Muscle layer of colon (tissue), 2 donors: ENCODE results near the gene ZNF571.

ENCODE experiments used
- H3K27ac ChIP-seq: one replicate; pipeline ENCODE4 v1.7.0; 2013; ENCODE audit warnings: low read depth, mild to moderate bottlenecking, low read length, moderate library complexity
- H3K27me3 ChIP-seq, 2 donors: one replicate each; pipeline ENCODE4 v1.7.0; 2013; ENCODE audit warnings: low read length in 2 of 2, mild to moderate bottlenecking in 2 of 2; ENCODE audit not compliant: insufficient read depth in 2 of 2, control insufficient read depth in 1 of 2
- H3K36me3 ChIP-seq: one replicate; pipeline ENCODE4 v1.7.0; 2013; ENCODE audit warnings: mild to moderate bottlenecking, low read length; ENCODE audit not compliant: insufficient read depth
- H3K4me1 ChIP-seq: one replicate; pipeline ENCODE4 v1.7.0; 2013; ENCODE audit warnings: mild to moderate bottlenecking, low read length; ENCODE audit not compliant: insufficient read depth
- H3K4me3 ChIP-seq, 2 donors: one replicate each; pipeline ENCODE4 v1.7.0; 2013; ENCODE audit warnings: low read length in 2 of 2, low read depth in 1 of 2, mild to moderate bottlenecking in 1 of 2, moderate library complexity in 1 of 2
- H3K9ac ChIP-seq: one replicate; pipeline ENCODE4 v1.7.0; 2013; ENCODE audit warnings: low read length
- H3K9me3 ChIP-seq: one replicate; pipeline ENCODE4 v1.7.0; 2013; ENCODE audit warnings: mild to moderate bottlenecking, low read length
- donor health status: abdominal sarcoma.
- donor health status: Adenocarcinoma of cecum.

The ZNF571 gene

GRCh38 chr19:37594304-37594981 lies at the start of gene ZNF571, which contains the start of gene ZNF540:
ZNF571 (minus strand) TSS chr19:37594792; CDS start chr19:37586676, 8,116 bp downstream.
ZNF540 (plus strand) TSS chr19:37594876; CDS start chr19:37598448, 3,572 bp downstream.
- Histone ChIP-seq H3K4me1 (peaks cover 14% of the 10 kb centered on the region), H3K9ac (peak within 1 kb of the TSS; percentile 89), H3K36me3 (peaks cover 7% of the 10 kb centered on the region), H3K9me3 (peaks cover 4% of the 10 kb centered on the region), H3K27ac (peak within 1 kb of the TSS; percentile 95), H3K27me3 (no peaks in the 10 kb centered on the region), H3K4me3 (peak within 1 kb of the TSS; percentile 75 to 84)

DNA sequence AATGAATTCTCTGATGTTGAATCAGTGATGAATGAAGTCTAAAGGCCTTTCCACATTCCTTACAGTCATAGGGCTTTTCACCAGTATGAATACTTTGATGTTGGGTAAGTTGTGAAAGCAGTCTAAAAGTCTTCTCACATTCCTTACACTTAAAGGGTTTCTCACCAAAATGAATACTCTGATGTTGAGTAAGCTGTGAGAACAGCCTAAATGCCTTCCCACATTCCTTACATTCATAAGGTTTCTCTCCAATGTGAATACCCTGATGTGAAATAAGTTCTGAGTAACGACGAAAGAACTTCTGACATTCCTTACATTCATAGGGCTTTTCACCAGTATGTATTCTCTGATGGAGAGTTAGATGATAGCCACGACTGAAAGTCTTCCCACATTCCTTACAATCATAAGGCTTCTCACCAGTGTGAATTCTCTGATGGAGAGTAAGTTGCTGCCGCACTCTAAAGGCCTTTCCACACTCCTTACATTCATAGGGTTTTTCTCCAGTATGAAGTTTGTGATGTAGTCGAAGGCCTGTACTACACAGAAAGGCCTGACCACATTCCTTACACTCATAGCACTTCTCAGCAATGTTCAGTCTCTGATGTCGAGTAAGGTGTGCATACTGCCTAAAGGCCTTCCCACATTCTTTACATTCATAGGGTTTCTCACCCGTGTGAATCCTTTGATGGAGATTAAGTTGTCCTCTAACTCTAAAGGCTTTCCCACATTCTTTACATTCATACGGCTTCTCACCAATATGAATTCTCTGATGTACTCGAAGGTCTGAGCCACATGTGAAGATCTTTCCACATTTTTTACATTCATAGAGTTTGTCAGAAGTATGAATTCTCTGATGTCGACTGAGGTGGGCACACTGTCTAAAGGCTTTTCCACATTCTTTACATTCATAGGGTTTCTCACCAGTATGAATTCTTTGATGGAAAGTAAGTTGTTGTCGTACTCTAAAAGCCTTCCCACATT lies 40.8 kb upstream of the ZNF571 start:
- Histone ChIP-seq H3K9me3 (peaks cover 67% of the 10 kb centered on the region), H3K27me3 (no peaks in the 10 kb centered on the region), H3K36me3 (peaks cover 33% of the 10 kb centered on the region), H3K4me1 (no peaks in the 10 kb centered on the region), H3K4me3 (peak overlapping the region in 1 of 2 donors; percentile 17), H3K9ac (no peak overlapping the region), H3K27ac (no peak overlapping the region)

- H3K9me3 ChIP-seq: peaks cover 8% of the 10 kb centered on the region
Observed at GRCh38 chr19:37594982-37595382, 390 bp upstream of the ZNF571 start.

GRCh38 chr19:37593996-37594303 lies 642 bp downstream of the ZNF571 start:
- Histone ChIP-seq H3K27me3 (no peaks in the 10 kb centered on the region), H3K4me3 (peak overlapping the region; percentile 75 to 84), H3K36me3 (peaks cover 5% of the 10 kb centered on the region), H3K27ac (peak overlapping the region; percentile 95), H3K9me3 (peaks cover 4% of the 10 kb centered on the region), H3K4me1 (peaks cover 14% of the 10 kb centered on the region), H3K9ac (peak overlapping the region; percentile 89)

More at GRCh38 chr19:37594982-37595382, 390 bp upstream of the ZNF571 start:
- peaks cover 14% of the 10 kb centered on the region for H3K4me1 ChIP-seq
- peak overlapping the region; percentile 89 for H3K9ac ChIP-seq
- H3K36me3 ChIP-seq: peaks cover 13% of the 10 kb centered on the region
- no peaks in the 10 kb centered on the region for H3K27me3 ChIP-seq
- peak overlapping the region; percentile 75 to 84 for H3K4me3 ChIP-seq
- H3K27ac ChIP-seq: peak overlapping the region; percentile 95

DNA sequence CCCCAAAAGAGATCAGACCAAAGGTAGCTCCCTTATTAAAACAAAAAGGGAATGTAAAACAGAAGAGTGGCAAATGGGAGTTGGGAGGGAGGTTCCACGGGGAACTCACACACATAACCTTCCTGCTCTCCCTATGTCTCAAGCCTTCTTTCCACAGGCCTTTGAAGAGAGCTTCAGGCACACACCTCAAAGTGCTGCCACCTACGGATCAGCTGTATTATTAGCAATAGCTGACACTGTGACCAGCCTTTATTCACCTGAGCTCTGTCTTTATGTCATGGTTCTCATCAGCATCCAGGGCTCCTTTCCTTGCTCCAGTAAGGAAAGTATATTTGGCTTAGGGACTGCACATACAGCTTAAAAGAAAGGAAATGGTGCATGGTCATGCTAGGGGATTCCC lies 11.3 kb downstream of the ZNF571 start:
- no peak overlapping the region for H3K9ac ChIP-seq
- H3K4me1 ChIP-seq: no peaks in the 10 kb centered on the region
- H3K27ac ChIP-seq: no peak overlapping the region
- peaks cover 64% of the 10 kb centered on the region for H3K9me3 ChIP-seq
- H3K27me3 ChIP-seq: no peaks in the 10 kb centered on the region
- peaks cover 69% of the 10 kb centered on the region for H3K36me3 ChIP-seq
- peak overlapping the region in 1 of 2 donors; percentile 3 for H3K4me3 ChIP-seq

- peaks cover 70% of the 10 kb centered on the region for H3K9me3 ChIP-seq
- no peaks in the 10 kb centered on the region for H3K4me1 ChIP-seq
- H3K36me3 ChIP-seq: peaks cover 15% of the 10 kb centered on the region
- no peak overlapping the region for H3K4me3 ChIP-seq
- H3K27ac ChIP-seq: no peak overlapping the region
- H3K9ac ChIP-seq: no peak overlapping the region
- no peaks in the 10 kb centered on the region for H3K27me3 ChIP-seq
Observed at GRCh38 chr19:37572203-37572602, 22.4 kb downstream of the ZNF571 start.

DNA sequence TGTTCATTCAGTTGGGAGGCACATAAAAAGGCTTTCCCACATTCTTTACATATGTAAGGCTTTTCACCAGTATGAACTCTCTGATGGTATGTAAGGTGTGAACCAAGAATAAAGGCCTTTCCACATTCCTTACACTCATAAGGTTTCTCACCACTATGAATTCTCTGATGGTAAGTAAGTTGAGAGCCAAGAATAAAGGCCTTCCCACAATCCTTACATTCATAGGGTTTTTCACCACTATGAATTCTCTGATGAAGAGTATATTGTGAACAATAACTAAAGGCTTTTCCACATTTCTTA lies 29.3 kb downstream of the ZNF571 start:
- Histone ChIP-seq H3K36me3 (peaks cover 17% of the 10 kb centered on the region), H3K4me3 (no peak overlapping the region), H3K9me3 (peaks cover 90% of the 10 kb centered on the region), H3K27ac (no peak overlapping the region), H3K27me3 (no peaks in the 10 kb centered on the region), H3K4me1 (no peaks in the 10 kb centered on the region), H3K9ac (no peak overlapping the region)

GRCh38 chr19:37564624-37565369 lies 29.8 kb downstream of the ZNF571 start:
- no peaks in the 10 kb centered on the region for H3K4me1 ChIP-seq
- H3K9me3 ChIP-seq: peaks cover 85% of the 10 kb centered on the region
- H3K9ac ChIP-seq: no peak overlapping the region
- H3K27ac ChIP-seq: no peak overlapping the region
- H3K27me3 ChIP-seq: no peaks in the 10 kb centered on the region
- peaks cover 17% of the 10 kb centered on the region for H3K36me3 ChIP-seq
- H3K4me3 ChIP-seq: peak overlapping the region in 1 of 2 donors; percentile 2

DNA sequence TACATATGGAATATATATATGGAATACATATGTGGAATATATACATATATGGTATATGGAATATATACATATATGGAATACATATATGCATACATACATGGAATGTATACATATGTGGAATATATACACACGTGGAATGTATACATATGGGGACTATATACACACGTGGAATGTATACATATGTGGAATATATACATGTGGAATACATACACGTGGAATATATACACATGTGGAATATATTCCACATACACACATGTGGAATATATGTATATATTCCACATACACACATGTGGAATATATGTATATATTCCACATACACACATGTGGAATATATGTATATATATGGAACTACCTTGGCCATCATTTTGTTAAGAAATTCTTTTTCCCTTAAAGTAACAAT lies 31.1 kb downstream of the ZNF571 start:
- H3K9ac ChIP-seq: no peak overlapping the region
- H3K9me3 ChIP-seq: peaks cover 85% of the 10 kb centered on the region
- no peaks in the 10 kb centered on the region for H3K27me3 ChIP-seq
- no peak overlapping the region for H3K27ac ChIP-seq
- peaks cover 17% of the 10 kb centered on the region for H3K36me3 ChIP-seq
- H3K4me1 ChIP-seq: no peaks in the 10 kb centered on the region
- H3K4me3 ChIP-seq: no peak overlapping the region

DNA sequence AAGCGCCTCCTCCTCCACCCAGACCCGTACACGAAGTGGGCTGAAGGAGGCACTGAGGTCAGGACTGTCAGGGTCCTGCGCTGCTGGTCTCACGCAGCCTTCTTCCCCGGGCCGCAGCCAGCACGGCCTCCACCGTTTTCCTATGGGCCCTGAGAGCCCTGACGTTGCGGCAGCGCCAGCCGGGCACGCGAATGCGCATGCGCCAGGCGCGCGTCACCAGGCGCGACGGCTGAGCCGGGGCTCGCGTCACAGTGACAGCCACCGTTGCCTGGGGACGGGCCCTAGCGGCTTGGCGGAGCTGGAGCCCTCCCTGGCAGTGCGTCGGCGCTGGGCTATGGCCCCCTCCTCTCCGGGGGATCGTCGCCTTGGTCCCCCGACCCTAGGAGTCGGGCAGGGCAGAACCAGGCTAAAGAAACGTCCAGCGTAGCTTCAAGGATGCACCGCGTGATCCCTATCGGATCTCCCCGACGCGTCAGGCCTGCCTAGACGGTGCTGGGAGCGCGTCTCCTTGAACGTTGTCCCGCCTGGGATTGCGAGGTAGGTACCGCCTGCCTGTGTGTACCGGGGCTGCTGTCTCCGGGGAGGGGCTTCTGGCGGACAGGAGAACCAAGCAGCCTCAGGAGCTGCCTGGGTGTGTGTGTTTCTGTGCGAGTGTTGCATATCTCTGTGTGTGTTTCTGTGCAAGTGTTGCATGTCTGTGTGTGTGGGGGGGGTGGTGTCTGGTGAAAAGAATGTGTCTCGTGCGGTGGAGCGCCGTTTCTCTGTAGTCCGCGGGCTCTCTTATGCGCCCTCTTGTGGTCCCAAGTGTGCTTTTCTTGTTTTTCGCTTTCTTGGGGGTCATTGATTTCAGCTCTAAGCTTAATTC lies 43.2 kb downstream of the ZNF571 start:
- Histone ChIP-seq H3K27ac (no peak overlapping the region), H3K9ac (no peak overlapping the region), H3K36me3 (no peaks in the 10 kb centered on the region), H3K27me3 (no peaks in the 10 kb centered on the region), H3K4me1 (no peaks in the 10 kb centered on the region), H3K9me3 (peaks cover 42% of the 10 kb centered on the region), H3K4me3 (peak overlapping the region; percentile 21 to 38)
